ENCODE results near the gene MINK1. TPM values are rescaled to one million over a fixed set of nuclear protein-coding genes. Genes with fewer than 3 reads are reported as not detected.

The MINK1 gene
- polyA plus RNA-seq, 2 of the 4 experiments (the other 2 are of a cell fraction) = 41.3 to 66.9 TPM

DNA sequence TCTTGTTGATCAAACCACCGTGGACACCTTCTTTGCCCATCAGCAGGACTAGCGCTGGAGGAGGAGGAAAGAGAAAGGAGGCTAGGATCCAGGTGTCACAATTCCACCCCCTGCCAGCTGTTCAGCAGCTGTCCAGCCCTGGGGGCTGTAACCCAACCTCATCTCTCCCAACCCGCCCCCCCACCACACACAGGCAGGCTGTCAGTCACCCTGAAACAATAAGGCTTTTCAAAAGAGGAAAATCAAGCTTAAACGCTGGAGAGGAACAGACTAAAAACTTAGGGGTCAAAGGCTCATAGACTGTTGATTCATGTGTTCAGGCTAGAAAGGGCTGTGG, 112.8 kb downstream of the MINK1 start:
- FAIRE-seq (no peak), ATAC-seq (no peak), DNase-seq (ENCODE audit: low read depth in 1 of 2, low spot score in 1 of 2) (no peak)
- no peak for TF ChIP-seq CHD2 (IDR thresholded peaks at IDR 0.05; ENCODE audit: low read length, partially characterized antibody)
- TF ChIP-seq HOXB5 (CRISPR knock-in tag; IDR thresholded peaks at IDR 0.05) = no peak
- TF ChIP-seq POLR2A (IDR thresholded peaks at IDR 0.05; ENCODE audit: low read length) = no peak
- TF ChIP-seq, protein P1, sequence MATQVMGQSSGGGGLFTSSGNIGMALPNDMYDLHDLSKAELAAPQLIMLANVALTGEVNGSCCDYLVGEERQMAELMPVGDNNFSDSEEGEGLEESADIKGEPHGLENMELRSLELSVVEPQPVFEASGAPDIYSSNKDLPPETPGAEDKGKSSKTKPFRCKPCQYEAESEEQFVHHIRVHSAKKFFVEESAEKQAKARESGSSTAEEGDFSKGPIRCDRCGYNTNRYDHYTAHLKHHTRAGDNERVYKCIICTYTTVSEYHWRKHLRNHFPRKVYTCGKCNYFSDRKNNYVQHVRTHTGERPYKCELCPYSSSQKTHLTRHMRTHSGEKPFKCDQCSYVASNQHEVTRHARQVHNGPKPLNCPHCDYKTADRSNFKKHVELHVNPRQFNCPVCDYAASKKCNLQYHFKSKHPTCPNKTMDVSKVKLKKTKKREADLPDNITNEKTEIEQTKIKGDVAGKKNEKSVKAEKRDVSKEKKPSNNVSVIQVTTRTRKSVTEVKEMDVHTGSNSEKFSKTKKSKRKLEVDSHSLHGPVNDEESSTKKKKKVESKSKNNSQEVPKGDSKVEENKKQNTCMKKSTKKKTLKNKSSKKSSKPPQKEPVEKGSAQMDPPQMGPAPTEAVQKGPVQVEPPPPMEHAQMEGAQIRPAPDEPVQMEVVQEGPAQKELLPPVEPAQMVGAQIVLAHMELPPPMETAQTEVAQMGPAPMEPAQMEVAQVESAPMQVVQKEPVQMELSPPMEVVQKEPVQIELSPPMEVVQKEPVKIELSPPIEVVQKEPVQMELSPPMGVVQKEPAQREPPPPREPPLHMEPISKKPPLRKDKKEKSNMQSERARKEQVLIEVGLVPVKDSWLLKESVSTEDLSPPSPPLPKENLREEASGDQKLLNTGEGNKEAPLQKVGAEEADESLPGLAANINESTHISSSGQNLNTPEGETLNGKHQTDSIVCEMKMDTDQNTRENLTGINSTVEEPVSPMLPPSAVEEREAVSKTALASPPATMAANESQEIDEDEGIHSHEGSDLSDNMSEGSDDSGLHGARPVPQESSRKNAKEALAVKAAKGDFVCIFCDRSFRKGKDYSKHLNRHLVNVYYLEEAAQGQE (IDR thresholded peaks at IDR 0.05) = no peak
- TF ChIP-seq, protein P2, sequence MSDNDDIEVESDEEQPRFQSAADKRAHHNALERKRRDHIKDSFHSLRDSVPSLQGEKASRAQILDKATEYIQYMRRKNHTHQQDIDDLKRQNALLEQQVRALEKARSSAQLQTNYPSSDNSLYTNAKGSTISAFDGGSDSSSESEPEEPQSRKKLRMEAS (IDR thresholded peaks at IDR 0.05) = no peak
- TF ChIP-seq POLR2AphosphoS2 (conservative IDR thresholded peaks at IDR 0.05; ENCODE audit: low read length) = no peak; the same call in 1 of the 2 replicates
- no peak for TF ChIP-seq FOSB (CRISPR knock-in tag; IDR thresholded peaks at IDR 0.05)
- TF ChIP-seq, protein P3, sequence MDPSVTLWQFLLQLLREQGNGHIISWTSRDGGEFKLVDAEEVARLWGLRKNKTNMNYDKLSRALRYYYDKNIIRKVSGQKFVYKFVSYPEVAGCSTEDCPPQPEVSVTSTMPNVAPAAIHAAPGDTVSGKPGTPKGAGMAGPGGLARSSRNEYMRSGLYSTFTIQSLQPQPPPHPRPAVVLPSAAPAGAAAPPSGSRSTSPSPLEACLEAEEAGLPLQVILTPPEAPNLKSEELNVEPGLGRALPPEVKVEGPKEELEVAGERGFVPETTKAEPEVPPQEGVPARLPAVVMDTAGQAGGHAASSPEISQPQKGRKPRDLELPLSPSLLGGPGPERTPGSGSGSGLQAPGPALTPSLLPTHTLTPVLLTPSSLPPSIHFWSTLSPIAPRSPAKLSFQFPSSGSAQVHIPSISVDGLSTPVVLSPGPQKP (IDR thresholded peaks at IDR 0.05; ENCODE audit: low read depth, low read length) = no peak
- TF ChIP-seq EHMT2 (IDR thresholded peaks at IDR 0.05; ENCODE audit: low read depth) = no peak
- no peak for TF ChIP-seq KDM1A (IDR thresholded peaks at IDR 0.05; ENCODE audit: low read depth)
- no peak for TF ChIP-seq NFE2L2 (conservative IDR thresholded peaks at IDR 0.05; ENCODE audit: low read length)
- no peak for TF ChIP-seq RFX5 (IDR thresholded peaks at IDR 0.05)
- Histone ChIP-seq H3K4me2 (peak overlapping the region; percentile 99), H3K9me3 (no peaks in the 10 kb centered on the region), H3K27ac (peak overlapping the region; percentile 99), H3K4me3 (peak overlapping the region; percentile 98), H3K4me1 (peaks cover 59% of the 10 kb centered on the region)
- WGBS (ENCODE audit: missing lambda C conversion rate) = 4% methylated on average over 4 of the region's 4 CpGs
- CTCF ChIA-PET = interaction anchor here (1.4 to 3.7 kb wide), 4 partner anchors 16 to 41 kb away, joined by 4 to 17 read pairs (median 8); partner anchors contain the start of genes CAMTA2 and SPAG7
- POLR2A ChIA-PET = interaction anchor here (5.3 kb wide), 1 partner anchor 21 kb away, joined by 67 read pairs; the partner anchor contains the start of gene SPAG7

DNA sequence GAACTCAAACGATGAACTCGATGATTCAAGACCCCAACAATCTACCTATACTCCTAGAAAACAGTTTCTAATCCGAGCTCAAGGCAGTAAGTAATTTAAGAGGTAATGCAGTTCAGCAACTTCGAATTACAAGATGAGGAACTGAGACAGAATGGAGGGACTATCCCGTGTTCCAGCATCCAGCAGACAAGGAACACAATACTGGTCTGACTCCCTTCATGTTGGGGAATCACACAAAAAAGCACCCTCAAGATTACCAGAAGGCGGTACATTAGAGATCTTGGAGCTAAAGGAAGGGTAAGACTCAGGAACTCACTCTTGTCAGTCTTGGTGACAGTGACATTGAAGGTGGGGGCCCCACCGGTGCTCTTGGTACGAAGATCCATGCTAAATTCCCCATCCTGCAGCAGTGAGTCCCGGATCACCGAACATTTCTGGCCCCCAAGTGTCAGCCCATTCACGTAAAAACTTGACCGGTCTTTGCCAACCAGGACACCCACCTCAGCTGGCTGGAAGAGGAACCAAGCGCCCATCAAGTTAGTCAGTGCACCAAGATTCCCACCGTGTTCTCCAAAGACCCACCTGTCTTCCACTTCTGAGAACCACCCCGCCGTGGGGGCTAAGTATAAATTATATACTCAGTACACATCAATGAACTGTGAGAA, 113.3 kb downstream of the MINK1 start:
- peak overlapping the region; percentile 98 for H3K4me3 ChIP-seq
- H3K4me1 ChIP-seq = peaks cover 61% of the 10 kb centered on the region
- H3K4me2 ChIP-seq = peak overlapping the region; percentile 99
- no peak for FAIRE-seq
- no peak for DNase-seq (ENCODE audit: low read depth in 1 of 2, low spot score in 1 of 2)
- 4% methylated on average over 16 of the region's 16 CpGs for WGBS (ENCODE audit: missing lambda C conversion rate)
- peak overlapping the region; percentile 99 for H3K27ac ChIP-seq
- no peaks in the 10 kb centered on the region for H3K9me3 ChIP-seq
- no peak for ATAC-seq
- CTCF ChIA-PET = interaction anchor here (1.0 to 3.7 kb wide), 5 partner anchors 16 to 51 kb away, joined by 3 to 17 read pairs (median 4); partner anchors contain the start of genes CAMTA2, INCA1 and SPAG7
- POLR2A ChIA-PET = interaction anchor here (5.3 kb wide), 1 partner anchor 21 kb away, joined by 67 read pairs; the partner anchor contains the start of gene SPAG7
- TF ChIP-seq JUNB (IDR thresholded peaks at IDR 0.05) = no peak
- peak; percentile 36; the same call in 1 of the 2 replicates for TF ChIP-seq POLR2AphosphoS2 (conservative IDR thresholded peaks at IDR 0.05; ENCODE audit: low read length)
- TF ChIP-seq, protein P4, sequence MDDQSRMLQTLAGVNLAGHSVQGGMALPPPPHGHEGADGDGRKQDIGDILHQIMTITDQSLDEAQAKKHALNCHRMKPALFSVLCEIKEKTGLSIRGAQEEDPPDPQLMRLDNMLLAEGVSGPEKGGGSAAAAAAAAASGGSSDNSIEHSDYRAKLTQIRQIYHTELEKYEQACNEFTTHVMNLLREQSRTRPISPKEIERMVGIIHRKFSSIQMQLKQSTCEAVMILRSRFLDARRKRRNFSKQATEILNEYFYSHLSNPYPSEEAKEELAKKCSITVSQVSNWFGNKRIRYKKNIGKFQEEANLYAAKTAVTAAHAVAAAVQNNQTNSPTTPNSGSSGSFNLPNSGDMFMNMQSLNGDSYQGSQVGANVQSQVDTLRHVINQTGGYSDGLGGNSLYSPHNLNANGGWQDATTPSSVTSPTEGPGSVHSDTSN (IDR thresholded peaks at IDR 0.05) = 0 out of 2 replicates have a peak, but pooled peaks have one; percentile 33
- TF ChIP-seq CHD2 (IDR thresholded peaks at IDR 0.05; ENCODE audit: low read length, partially characterized antibody) = no peak
- TF ChIP-seq JUN (IDR thresholded peaks at IDR 0.05) = 0 out of 5 replicates have a peak, but pooled peaks of 1 of the 2 experiments have one; percentile 0
- TF ChIP-seq HEYL (CRISPR knock-in tag; IDR thresholded peaks at IDR 0.05) = no peak
- TF ChIP-seq ZSCAN20 (CRISPR knock-in tag; IDR thresholded peaks at IDR 0.05) = no peak
- TF ChIP-seq NR3C1 (IDR thresholded peaks at IDR 0.05) = no peak
- no peak for TF ChIP-seq EHF (CRISPR knock-in tag; IDR thresholded peaks at IDR 0.05)
- TF ChIP-seq RNF2 (IDR thresholded peaks at IDR 0.05; ENCODE audit: borderline replicate concordance, low read depth) = no peak
- TF ChIP-seq TP53 (CRISPR knock-in tag; IDR thresholded peaks at IDR 0.05) = no peak
- TF ChIP-seq ZC3H11A (IDR thresholded peaks at IDR 0.05) = no peak
- no peak for TF ChIP-seq EP300 (IDR thresholded peaks at IDR 0.05)
- TF ChIP-seq ZNF302 (CRISPR knock-in tag; IDR thresholded peaks at IDR 0.05) = no peak

Measured in A549 (cell line).